ENCODE results near the gene ARCN1.

The ARCN1 gene

GRCh38 chr11:118532091-118532490 lies 40.1 kb upstream of the ARCN1 start:
- H3K36me3 ChIP-seq (ENCODE audit: control insufficient read depth, insufficient read depth, low read length) = no peaks in the 10 kb centered on the region
- H3K4me1 ChIP-seq (ENCODE audit: control insufficient read depth, insufficient read depth, low read length) = peaks cover 8% of the 10 kb centered on the region
- no peaks in the 10 kb centered on the region for H3K27me3 ChIP-seq (ENCODE audit: control insufficient read depth, insufficient read depth, low read length)
- H3K27ac ChIP-seq (ENCODE audit: low read depth, low read length) = no peak overlapping the region
- H3K4me3 ChIP-seq (ENCODE audit: low read length) = no peak overlapping the region
- H3K9ac ChIP-seq (ENCODE audit: low read length) = no peak overlapping the region

- H3K36me3 ChIP-seq (ENCODE audit: control insufficient read depth, insufficient read depth, low read length) = no peaks in the 10 kb centered on the region
- no peak overlapping the region for H3K9ac ChIP-seq (ENCODE audit: low read length)
- no peak overlapping the region for H3K27ac ChIP-seq (ENCODE audit: low read depth, low read length)
- no peaks in the 10 kb centered on the region for H3K27me3 ChIP-seq (ENCODE audit: control insufficient read depth, insufficient read depth, low read length)
- no peak overlapping the region for H3K4me3 ChIP-seq (ENCODE audit: low read length)
- peaks cover 8% of the 10 kb centered on the region for H3K4me1 ChIP-seq (ENCODE audit: control insufficient read depth, insufficient read depth, low read length)
Observed at GRCh38 chr11:118532852-118533768, 39.1 kb upstream of the ARCN1 start.

GRCh38 chr11:118533769-118534729 lies 38.2 kb upstream of the ARCN1 start:
- H3K27me3 ChIP-seq (ENCODE audit: control insufficient read depth, insufficient read depth, low read length) = no peaks in the 10 kb centered on the region
- H3K9ac ChIP-seq (ENCODE audit: low read length) = no peak overlapping the region
- no peak overlapping the region for H3K27ac ChIP-seq (ENCODE audit: low read depth, low read length)
- no peak overlapping the region for H3K4me3 ChIP-seq (ENCODE audit: low read length)
- H3K36me3 ChIP-seq (ENCODE audit: control insufficient read depth, insufficient read depth, low read length) = no peaks in the 10 kb centered on the region
- peaks cover 8% of the 10 kb centered on the region for H3K4me1 ChIP-seq (ENCODE audit: control insufficient read depth, insufficient read depth, low read length)

GRCh38 chr11:118535261-118535660 lies 36.9 kb upstream of the ARCN1 start:
- Histone ChIP-seq H3K9ac (ENCODE audit: low read length) (no peak overlapping the region), H3K27me3 (ENCODE audit: control insufficient read depth, insufficient read depth, low read length) (no peaks in the 10 kb centered on the region), H3K4me1 (ENCODE audit: control insufficient read depth, insufficient read depth, low read length) (no peaks in the 10 kb centered on the region), H3K36me3 (ENCODE audit: control insufficient read depth, insufficient read depth, low read length) (no peaks in the 10 kb centered on the region), H3K4me3 (ENCODE audit: low read length) (no peak overlapping the region), H3K27ac (ENCODE audit: low read depth, low read length) (no peak overlapping the region)

GRCh38 chr11:118536726-118537125 lies 35.5 kb upstream of the ARCN1 start:
- Histone ChIP-seq H3K36me3 (ENCODE audit: control insufficient read depth, insufficient read depth, low read length) (no peaks in the 10 kb centered on the region), H3K27me3 (ENCODE audit: control insufficient read depth, insufficient read depth, low read length) (no peaks in the 10 kb centered on the region), H3K4me3 (ENCODE audit: low read length) (no peak overlapping the region)

GRCh38 chr11:118537409-118537980 lies 34.7 kb upstream of the ARCN1 start:
- H3K9ac ChIP-seq (ENCODE audit: low read length) = no peak overlapping the region
- H3K4me3 ChIP-seq (ENCODE audit: low read length) = no peak overlapping the region
- no peaks in the 10 kb centered on the region for H3K27me3 ChIP-seq (ENCODE audit: control insufficient read depth, insufficient read depth, low read length)
- H3K4me1 ChIP-seq (ENCODE audit: control insufficient read depth, insufficient read depth, low read length) = no peaks in the 10 kb centered on the region
- no peak overlapping the region for H3K27ac ChIP-seq (ENCODE audit: low read depth, low read length)
- H3K36me3 ChIP-seq (ENCODE audit: control insufficient read depth, insufficient read depth, low read length) = no peaks in the 10 kb centered on the region

More at GRCh38 chr11:118536726-118537125, 35.5 kb upstream of the ARCN1 start:
- Histone ChIP-seq H3K27ac (ENCODE audit: low read depth, low read length) (no peak overlapping the region), H3K4me1 (ENCODE audit: control insufficient read depth, insufficient read depth, low read length) (no peaks in the 10 kb centered on the region), H3K9ac (ENCODE audit: low read length) (no peak overlapping the region)

- Histone ChIP-seq H3K27ac (ENCODE audit: low read depth, low read length) (no peak overlapping the region), H3K4me1 (ENCODE audit: control insufficient read depth, insufficient read depth, low read length) (no peaks in the 10 kb centered on the region), H3K27me3 (ENCODE audit: control insufficient read depth, insufficient read depth, low read length) (no peaks in the 10 kb centered on the region), H3K36me3 (ENCODE audit: control insufficient read depth, insufficient read depth, low read length) (peaks cover 16% of the 10 kb centered on the region), H3K4me3 (ENCODE audit: low read length) (no peak overlapping the region), H3K9ac (ENCODE audit: low read length) (no peak overlapping the region)
Observed at GRCh38 chr11:118544010-118544646, 28.1 kb upstream of the ARCN1 start.

GRCh38 chr11:118544647-118545010 lies 27.6 kb upstream of the ARCN1 start:
- no peaks in the 10 kb centered on the region for H3K4me1 ChIP-seq (ENCODE audit: control insufficient read depth, insufficient read depth, low read length)
- no peak overlapping the region for H3K4me3 ChIP-seq (ENCODE audit: low read length)
- H3K27ac ChIP-seq (ENCODE audit: low read depth, low read length) = no peak overlapping the region
- no peak overlapping the region for H3K9ac ChIP-seq (ENCODE audit: low read length)
- peaks cover 16% of the 10 kb centered on the region for H3K36me3 ChIP-seq (ENCODE audit: control insufficient read depth, insufficient read depth, low read length)
- no peaks in the 10 kb centered on the region for H3K27me3 ChIP-seq (ENCODE audit: control insufficient read depth, insufficient read depth, low read length)

- Histone ChIP-seq H3K27ac (ENCODE audit: low read depth, low read length) (no peak overlapping the region), H3K4me1 (ENCODE audit: control insufficient read depth, insufficient read depth, low read length) (no peaks in the 10 kb centered on the region), H3K36me3 (ENCODE audit: control insufficient read depth, insufficient read depth, low read length) (peaks cover 16% of the 10 kb centered on the region), H3K4me3 (ENCODE audit: low read length) (no peak overlapping the region), H3K9ac (ENCODE audit: low read length) (no peak overlapping the region), H3K27me3 (ENCODE audit: control insufficient read depth, insufficient read depth, low read length) (no peaks in the 10 kb centered on the region)
Observed at GRCh38 chr11:118545533-118545932, 26.7 kb upstream of the ARCN1 start.

- Histone ChIP-seq H3K27ac (ENCODE audit: low read depth, low read length) (no peak overlapping the region), H3K36me3 (ENCODE audit: control insufficient read depth, insufficient read depth, low read length) (peaks cover 22% of the 10 kb centered on the region), H3K4me3 (ENCODE audit: low read length) (no peak overlapping the region)
Observed at GRCh38 chr11:118547132-118547531, 25.1 kb upstream of the ARCN1 start.

GRCh38 chr11:118552341-118552740 lies 19.9 kb upstream of the ARCN1 start:
- Histone ChIP-seq H3K9ac (ENCODE audit: low read length) (no peak overlapping the region), H3K4me1 (ENCODE audit: control insufficient read depth, insufficient read depth, low read length) (no peaks in the 10 kb centered on the region), H3K4me3 (ENCODE audit: low read length) (no peak overlapping the region), H3K36me3 (ENCODE audit: control insufficient read depth, insufficient read depth, low read length) (peaks cover 16% of the 10 kb centered on the region), H3K27ac (ENCODE audit: low read depth, low read length) (no peak overlapping the region), H3K27me3 (ENCODE audit: control insufficient read depth, insufficient read depth, low read length) (no peaks in the 10 kb centered on the region)

More at GRCh38 chr11:118547132-118547531, 25.1 kb upstream of the ARCN1 start:
- no peaks in the 10 kb centered on the region for H3K27me3 ChIP-seq (ENCODE audit: control insufficient read depth, insufficient read depth, low read length)
- no peaks in the 10 kb centered on the region for H3K4me1 ChIP-seq (ENCODE audit: control insufficient read depth, insufficient read depth, low read length)
- H3K9ac ChIP-seq (ENCODE audit: low read length) = no peak overlapping the region

GRCh38 chr11:118560806-118561205 lies 11.4 kb upstream of the ARCN1 start:
- no peak overlapping the region for H3K27ac ChIP-seq (ENCODE audit: low read depth, low read length)
- H3K4me3 ChIP-seq (ENCODE audit: low read length) = no peak overlapping the region
- no peaks in the 10 kb centered on the region for H3K27me3 ChIP-seq (ENCODE audit: control insufficient read depth, insufficient read depth, low read length)
- no peaks in the 10 kb centered on the region for H3K36me3 ChIP-seq (ENCODE audit: control insufficient read depth, insufficient read depth, low read length)
- no peak overlapping the region for H3K9ac ChIP-seq (ENCODE audit: low read length)
- peaks cover 3% of the 10 kb centered on the region for H3K4me1 ChIP-seq (ENCODE audit: control insufficient read depth, insufficient read depth, low read length)
